Panc1 (cell line): ENCODE data around the gene KRT84.

Source experiments
- POLR2AphosphoS5 ChIP-seq: IDR thresholded peaks from 2 replicates; pipeline ENCODE4 v1.6.1; 2012; ENCODE audit warnings: mild to moderate bottlenecking, low read depth, low read length, moderate library complexity
- TF ChIP-seq, protein P1 (sequence below): fragments of 450-650 bp; IDR thresholded peaks from 2 replicates; pipeline ENCODE4 v1.5.1; 2017; ENCODE audit warnings: mild to moderate bottlenecking

DNA sequence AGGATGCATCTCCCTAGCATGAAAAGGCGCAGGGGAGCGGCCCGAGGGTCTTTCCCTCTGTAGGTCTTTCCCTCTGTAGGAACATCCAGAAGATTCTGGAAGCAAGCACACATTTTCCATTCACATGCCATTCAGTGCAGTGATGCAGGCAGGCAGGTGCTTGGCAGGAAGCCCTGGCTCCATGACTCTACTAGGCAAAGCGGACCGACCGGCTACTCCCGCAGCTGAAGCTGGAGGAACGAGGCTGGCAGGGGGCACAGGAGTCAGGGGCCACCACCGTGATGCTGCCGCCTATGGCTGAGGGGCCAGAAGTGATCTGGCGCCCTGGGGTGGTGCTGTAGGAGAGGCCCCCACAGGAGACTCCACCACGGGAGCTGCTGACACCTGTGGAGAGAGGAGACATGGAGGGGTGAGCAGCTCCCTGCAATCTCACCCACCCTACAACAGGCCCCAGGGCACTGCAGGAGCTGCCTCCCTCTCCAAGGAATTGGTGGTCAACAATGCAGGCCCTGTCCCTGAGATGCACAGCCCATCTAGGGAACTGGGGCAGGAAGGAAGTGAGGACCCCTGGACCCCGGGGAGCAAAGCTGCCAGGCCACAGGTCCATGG is 24.7 kb downstream of the KRT84 start:
- TF ChIP-seq, protein P1, sequence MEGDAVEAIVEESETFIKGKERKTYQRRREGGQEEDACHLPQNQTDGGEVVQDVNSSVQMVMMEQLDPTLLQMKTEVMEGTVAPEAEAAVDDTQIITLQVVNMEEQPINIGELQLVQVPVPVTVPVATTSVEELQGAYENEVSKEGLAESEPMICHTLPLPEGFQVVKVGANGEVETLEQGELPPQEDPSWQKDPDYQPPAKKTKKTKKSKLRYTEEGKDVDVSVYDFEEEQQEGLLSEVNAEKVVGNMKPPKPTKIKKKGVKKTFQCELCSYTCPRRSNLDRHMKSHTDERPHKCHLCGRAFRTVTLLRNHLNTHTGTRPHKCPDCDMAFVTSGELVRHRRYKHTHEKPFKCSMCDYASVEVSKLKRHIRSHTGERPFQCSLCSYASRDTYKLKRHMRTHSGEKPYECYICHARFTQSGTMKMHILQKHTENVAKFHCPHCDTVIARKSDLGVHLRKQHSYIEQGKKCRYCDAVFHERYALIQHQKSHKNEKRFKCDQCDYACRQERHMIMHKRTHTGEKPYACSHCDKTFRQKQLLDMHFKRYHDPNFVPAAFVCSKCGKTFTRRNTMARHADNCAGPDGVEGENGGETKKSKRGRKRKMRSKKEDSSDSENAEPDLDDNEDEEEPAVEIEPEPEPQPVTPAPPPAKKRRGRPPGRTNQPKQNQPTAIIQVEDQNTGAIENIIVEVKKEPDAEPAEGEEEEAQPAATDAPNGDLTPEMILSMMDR: no peak
- TF ChIP-seq POLR2AphosphoS5: no peak
